NB4 (cell line): ENCODE results near the gene SMIM24.
A peak's percentile ranks its signal among the peaks of the same experiment; 100 is the strongest.
"Not testable (repeated sequence)": the region's sequence is repeated elsewhere in the genome, so short reads cannot be mapped to it uniquely, and the experiment has no call there.

ENCODE experiments used
- DNase-seq: peaks from one replicate; pipeline ENCODE4 v3.0.0; 2010; ENCODE audit warnings: low read depth
- H3K4me3 ChIP-seq: one replicate; pipeline ENCODE4 v1.5.1; 2011; ENCODE audit warnings: mild to moderate bottlenecking, low read depth, low read length, moderate library complexity
- MYC ChIP-seq: IDR thresholded peaks from 2 replicates; pipeline ENCODE4 v1.6.1; 2011; ENCODE audit warnings: low read depth, low read length
- POLR2A ChIP-seq: IDR thresholded peaks from 2 replicates; pipeline ENCODE4 v1.6.1; 2011; ENCODE audit warnings: mild to moderate bottlenecking; ENCODE audit not compliant: insufficient read length; ENCODE audit errors: extremely low read depth
- TF ChIP-seq, protein P1 (sequence below): IDR thresholded peaks from one replicate; pipeline ENCODE4 v1.5.1; 2012; ENCODE audit warnings: low read depth, low read length
- TF ChIP-seq, protein P2 (sequence below): IDR thresholded peaks from 2 replicates; pipeline ENCODE4 v1.6.1; 2011; ENCODE audit warnings: low read depth, low read length

The SMIM24 gene

DNA sequence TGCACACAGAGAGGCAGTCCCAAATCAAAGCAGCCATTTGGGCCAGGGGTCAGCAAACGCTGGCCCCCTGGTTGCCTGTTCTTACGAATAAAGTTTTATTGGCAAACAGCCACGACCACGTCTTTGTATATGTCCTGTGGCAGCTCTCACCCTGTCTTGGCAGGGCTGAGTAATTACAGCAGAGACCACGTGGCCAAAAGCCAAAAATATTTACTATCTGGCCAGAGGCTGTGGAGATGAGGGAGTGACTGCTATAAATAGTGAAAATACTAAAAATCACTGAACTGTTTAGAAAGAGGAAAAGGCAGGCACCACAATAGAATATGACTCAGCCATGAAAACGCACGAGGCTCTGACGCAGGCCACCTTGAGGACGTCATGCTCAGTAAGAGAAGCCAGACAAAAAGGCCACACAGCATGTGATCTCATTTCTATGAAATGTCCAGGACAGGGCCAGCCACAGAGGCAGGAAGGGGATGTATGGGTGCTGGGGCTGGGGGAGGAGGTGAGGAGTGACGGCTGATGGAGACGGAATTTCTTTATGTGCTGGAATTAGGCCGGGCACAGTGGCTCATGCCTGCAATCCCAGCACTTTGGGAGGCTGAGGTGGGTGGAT lies 29.4 kb downstream of the SMIM24 start:
- TF ChIP-seq, protein P1, sequence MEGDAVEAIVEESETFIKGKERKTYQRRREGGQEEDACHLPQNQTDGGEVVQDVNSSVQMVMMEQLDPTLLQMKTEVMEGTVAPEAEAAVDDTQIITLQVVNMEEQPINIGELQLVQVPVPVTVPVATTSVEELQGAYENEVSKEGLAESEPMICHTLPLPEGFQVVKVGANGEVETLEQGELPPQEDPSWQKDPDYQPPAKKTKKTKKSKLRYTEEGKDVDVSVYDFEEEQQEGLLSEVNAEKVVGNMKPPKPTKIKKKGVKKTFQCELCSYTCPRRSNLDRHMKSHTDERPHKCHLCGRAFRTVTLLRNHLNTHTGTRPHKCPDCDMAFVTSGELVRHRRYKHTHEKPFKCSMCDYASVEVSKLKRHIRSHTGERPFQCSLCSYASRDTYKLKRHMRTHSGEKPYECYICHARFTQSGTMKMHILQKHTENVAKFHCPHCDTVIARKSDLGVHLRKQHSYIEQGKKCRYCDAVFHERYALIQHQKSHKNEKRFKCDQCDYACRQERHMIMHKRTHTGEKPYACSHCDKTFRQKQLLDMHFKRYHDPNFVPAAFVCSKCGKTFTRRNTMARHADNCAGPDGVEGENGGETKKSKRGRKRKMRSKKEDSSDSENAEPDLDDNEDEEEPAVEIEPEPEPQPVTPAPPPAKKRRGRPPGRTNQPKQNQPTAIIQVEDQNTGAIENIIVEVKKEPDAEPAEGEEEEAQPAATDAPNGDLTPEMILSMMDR = no peak
- DNase-seq = peak; percentile 44
- no peak overlapping the region for H3K4me3 ChIP-seq

GRCh38 chr19:3448616-3449334 lies 31.6 kb downstream of the SMIM24 start:
- DNase-seq = no peak
- TF ChIP-seq, protein P2, sequence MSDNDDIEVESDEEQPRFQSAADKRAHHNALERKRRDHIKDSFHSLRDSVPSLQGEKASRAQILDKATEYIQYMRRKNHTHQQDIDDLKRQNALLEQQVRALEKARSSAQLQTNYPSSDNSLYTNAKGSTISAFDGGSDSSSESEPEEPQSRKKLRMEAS = no peak
- no peak for TF ChIP-seq POLR2A
- TF ChIP-seq, protein P1 = no peak
- no peak for TF ChIP-seq MYC
- no peak overlapping the region for H3K4me3 ChIP-seq

DNA sequence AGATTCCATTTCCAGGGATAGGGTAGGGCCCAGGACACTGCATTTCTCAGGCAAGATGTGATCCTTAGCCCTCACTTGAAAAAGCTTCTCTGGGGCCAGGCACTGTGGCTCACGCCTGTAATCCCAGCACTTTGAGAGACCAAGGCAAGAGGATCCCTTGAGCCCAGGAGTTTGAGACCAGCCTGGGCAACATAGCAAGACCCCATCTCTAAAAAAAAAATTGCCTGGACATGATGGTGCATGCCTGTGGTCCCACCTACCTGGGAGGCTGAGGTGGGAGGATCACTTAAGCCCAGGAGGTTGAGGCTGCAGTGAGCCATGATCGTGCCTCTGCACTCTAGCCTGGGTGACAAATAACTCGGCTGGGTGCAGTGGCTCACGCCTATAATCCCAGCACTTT lies 33.7 kb downstream of the SMIM24 start:
- H3K4me3 ChIP-seq, DNase-seq: not testable (repeated sequence)

GRCh38 chr19:3444695-3445234 lies 35.6 kb downstream of the SMIM24 start:
- TF ChIP-seq POLR2A = no peak
- TF ChIP-seq, protein P2 = no peak
- TF ChIP-seq, protein P1 = no peak
- DNase-seq = no peak
- H3K4me3 ChIP-seq = no peak overlapping the region

- TF ChIP-seq, protein P2 = no peak
- TF ChIP-seq, protein P1 = no peak
- TF ChIP-seq MYC (no peak), POLR2A (no peak)
- H3K4me3 ChIP-seq = no peak overlapping the region
- DNase-seq = no peak
Observed at GRCh38 chr19:3443840-3444694, 36.3 kb downstream of the SMIM24 start.

GRCh38 chr19:3442487-3443071 lies 37.7 kb downstream of the SMIM24 start:
- DNase-seq = no peak
- TF ChIP-seq MYC (no peak), POLR2A (no peak)
- TF ChIP-seq, protein P1 = no peak
- no peak overlapping the region for H3K4me3 ChIP-seq
